Islet precursor cell (in vitro differentiated cells): ENCODE results near the gene ZNF438.
A peak's percentile ranks its signal among the peaks of the same experiment; 100 is the strongest.
"Not testable (repeated sequence)": the region's sequence is repeated elsewhere in the genome, so short reads cannot be mapped to it uniquely, and the experiment has no call there.

Source experiments
- DNase-seq: peaks from one replicate; pipeline ENCODE4 v3.0.0-alpha.2; 2018

The ZNF438 gene

GRCh38 chr10:31031558-31032257 lies at the start of gene ZNF438:
Gene ZNF438, minus strand, starts transcription at chr10:31031865. Its CDS starts 154,831 bp downstream, at chr10:30877034.
- DNase-seq, result peak; percentile 98

- no peak for DNase-seq
Observed at GRCh38 chr10:31076610-31076988, 44.9 kb upstream of the ZNF438 start.

GRCh38 chr10:31075881-31076609 lies 44.4 kb upstream of the ZNF438 start:
- no peak for DNase-seq

GRCh38 chr10:31075434-31075833 lies 43.8 kb upstream of the ZNF438 start:
- DNase-seq, result no peak

DNA sequence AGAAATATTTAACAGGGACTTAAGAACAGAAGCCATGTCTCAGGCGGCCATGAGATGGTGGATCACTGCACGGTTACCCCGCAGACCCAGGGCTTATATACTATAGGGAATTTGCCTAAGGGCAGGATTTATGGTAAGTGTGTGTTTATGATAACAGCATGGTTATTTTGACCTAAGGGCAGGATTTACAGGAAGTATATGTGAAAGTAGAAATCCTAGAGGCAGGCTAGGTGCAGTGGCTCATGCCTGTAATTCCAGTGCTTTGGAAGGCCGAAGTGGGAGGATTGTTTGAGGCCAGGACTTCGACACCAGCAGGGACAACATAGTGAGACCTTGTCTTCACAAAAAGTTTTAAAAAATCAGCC lies 43.0 kb upstream of the ZNF438 start:
- no peak for DNase-seq

DNA sequence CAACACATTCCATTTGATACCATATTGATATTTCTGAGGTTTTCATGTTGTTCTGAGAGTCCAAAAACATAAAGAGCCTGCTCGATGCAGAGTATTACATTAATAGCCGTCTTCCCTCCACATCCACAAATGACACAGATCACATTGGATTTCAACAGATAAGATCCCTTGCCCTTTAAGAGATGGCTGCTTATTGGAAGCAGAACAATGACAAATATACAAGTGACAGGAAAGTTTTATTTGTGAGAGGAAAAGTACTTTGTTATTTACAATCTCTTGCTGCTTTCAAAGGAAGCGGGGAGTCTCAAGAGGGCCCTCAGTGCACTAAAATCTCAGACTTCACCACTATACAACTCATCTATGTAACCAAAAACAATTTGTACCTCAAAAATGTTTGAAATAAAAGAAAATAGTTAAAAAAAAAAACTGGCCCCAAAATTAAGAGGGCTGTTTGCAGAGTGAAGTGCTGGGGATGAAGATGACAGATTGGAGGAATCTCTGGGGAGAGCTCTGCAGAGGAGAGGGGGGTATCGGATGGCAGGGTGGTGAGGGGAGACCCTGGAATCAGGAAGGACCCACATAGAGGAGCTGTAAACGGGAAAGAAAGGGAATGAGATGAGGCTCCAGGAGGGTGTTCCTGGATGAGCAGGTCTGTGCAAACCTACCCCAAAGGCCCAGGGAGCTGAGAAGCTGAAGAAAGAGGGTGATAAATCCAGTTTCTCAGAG lies 42.5 kb upstream of the ZNF438 start:
- DNase-seq, result no peak

- no peak for DNase-seq
Observed at GRCh38 chr10:31073211-31073610, 41.5 kb upstream of the ZNF438 start.

- DNase-seq, result no peak
Observed at GRCh38 chr10:31072451-31072850, 40.8 kb upstream of the ZNF438 start.

DNA sequence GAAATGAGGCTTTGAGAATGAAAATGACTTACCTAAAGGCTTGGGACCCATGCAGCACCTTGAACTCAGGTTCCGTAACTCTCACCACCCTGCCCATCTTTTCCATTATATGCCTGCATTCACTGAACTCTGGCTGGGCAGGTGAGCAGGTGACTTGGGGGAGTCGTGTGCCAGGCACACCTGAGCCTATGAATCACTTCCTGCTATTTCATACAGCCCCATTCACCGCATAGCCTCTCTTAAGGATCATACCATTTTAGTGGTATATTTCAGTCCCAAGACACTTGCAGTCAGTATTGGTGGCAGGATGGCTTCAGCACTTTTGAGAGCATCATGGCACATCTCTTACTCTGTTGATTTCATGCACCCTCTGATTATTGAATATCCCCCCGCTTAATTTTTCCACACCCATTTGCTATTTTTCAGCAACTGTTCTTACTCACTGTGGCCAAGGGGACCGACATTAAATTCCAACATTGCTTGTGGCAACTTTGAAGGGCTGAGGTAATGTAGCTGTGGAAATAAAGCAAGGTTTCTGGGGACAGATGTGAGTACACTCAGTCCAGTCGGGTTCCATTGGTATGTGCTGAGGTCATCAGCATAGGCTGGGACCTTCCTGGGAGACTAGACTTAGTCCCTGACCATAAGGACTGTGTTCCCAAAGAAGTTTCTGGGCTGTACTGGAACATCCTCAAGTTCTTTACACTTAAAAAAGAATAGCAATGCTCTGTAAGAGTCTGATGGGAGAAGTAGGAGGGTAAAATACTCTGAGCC lies 39.8 kb upstream of the ZNF438 start:
- no peak for DNase-seq

DNA sequence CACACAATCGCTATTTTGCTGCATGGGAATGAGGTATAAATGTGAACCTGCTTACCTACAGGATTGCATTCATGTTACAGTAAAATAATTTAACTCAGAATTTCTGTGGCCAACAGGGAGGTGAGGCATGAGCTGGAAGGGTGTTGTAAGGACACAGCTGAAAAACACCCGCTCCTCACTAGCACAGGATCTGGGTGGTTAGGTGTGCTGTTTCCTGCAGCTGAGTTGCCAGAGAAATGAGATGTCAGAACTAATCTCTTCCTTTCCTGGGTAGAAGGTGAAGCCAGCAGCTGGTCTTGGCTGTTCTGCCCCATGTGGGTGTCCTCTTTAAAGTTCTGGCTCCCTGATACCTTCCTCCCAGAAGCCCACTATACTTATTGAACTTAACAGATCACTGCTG lies 39.0 kb upstream of the ZNF438 start:
- DNase-seq, result no peak

DNA sequence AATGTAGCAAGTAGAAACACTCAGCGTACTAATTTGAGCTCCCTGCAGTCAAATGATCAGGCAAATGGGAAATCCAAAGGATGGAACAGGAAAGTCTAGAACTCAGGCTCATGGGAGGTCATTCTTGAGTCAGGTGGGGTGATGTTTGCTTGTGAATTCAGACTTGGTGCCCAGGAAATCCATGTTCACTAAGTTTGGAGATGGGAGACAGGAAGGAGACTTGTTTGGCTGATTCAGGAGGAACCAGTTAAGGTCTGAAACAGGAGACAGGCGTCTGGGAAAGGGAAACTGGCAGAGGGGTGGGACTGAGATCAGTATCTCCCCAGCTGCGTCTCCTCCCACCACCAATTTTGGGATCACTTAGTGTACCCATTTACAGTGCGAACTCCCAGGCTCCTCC lies 38.4 kb upstream of the ZNF438 start:
- DNase-seq, result no peak

- no peak for DNase-seq
Observed at GRCh38 chr10:31069411-31069810, 37.7 kb upstream of the ZNF438 start.

DNA sequence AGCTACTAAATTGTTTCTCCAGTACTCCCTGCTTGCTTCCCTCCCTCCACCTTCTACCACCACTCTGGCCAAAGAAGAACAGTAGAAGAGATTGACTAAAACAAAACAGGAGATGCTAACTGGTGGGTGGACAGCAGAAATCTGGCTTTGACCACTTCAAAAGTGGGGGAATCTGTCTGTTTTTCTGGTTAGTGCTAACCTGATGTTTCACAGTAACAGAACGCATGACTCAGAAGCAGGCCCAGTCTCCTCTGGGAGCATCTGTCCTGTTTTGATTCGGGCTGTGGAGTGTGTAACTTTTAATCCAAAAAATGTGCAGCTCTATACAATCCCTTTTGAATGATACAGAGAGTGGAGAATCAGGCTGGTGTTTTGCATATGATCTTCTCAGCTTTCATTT lies 32.7 kb upstream of the ZNF438 start:
- DNase-seq, result peak; percentile 68

DNA sequence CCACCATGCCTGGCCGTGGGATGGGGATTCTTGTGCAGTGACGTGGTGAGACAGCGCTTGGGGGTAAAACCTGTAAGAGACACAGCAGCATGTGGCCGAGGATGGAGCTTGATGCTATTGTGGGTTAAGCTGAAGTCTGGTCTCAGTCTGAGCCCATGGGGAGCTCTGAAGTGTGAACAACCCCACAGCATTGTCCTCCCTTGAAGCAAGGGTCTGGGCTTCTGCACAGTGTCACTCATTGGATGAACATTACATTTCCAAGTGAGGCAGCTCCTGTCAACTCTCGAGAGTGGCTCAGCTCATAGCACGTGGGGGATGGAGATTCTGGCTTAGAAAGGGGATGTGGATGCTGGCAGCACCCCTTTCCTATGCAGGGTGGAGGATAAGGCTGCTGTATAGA lies 32.2 kb upstream of the ZNF438 start:
- peak; percentile 71 for DNase-seq

DNA sequence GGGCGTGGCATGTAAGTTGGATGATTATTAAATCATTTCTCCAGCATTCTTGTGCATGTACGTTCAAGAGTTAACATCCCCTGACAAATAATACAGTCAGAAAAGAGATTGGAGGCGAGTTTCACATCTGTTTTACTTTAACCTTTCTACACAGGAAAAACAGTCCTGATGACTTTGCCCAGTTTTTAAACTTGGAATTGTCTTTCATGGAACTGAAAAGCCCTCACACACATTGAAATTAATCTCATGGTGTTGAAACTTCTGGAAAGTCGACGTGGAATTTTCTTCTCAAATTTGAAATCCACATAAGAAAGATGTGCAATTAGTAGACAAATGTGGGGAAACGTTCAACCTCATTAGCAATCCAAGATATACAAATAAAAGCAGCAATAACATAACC lies 31.2 kb upstream of the ZNF438 start:
- DNase-seq, result no peak

DNA sequence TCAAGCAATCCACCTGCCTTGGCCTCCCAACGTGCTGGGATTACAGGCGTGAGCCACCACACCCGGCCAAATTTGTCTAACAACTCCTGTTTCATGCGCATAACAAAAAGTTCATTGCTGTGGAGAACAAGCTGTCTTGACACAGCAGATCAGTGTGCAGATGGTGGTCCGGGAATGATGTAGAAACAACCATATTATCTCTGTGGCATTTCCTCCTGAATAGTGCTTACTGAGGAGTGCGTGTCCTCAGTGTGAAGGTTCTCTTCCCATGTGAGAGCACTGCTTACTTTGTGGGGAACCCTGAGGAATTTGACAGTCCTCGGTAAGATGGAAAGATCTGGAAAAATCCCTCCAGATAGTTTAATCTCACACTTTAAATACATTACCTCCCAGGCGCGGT lies 30.3 kb upstream of the ZNF438 start:
- DNase-seq, result no peak

- DNase-seq, result no peak
Observed at GRCh38 chr10:31058795-31059703, 27.4 kb upstream of the ZNF438 start.

DNA sequence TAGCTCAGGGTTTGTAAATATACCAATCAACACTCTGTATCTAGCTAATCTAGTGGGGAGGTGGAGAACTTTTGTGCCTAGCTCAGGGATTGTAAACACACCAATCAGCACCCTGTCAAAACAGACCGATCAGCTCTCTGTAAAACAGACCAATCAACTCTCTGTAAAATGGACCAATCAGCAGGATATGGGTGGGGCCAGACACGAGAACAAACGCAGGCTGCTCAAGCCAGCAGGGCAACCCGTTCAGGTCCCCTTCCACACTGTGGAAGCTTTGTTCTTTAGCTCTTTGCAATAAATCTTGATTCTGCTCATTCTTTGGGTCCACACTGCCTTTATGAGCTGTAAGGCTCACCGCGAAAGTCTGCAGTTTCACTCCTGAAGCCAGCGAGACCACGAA lies 25.0 kb upstream of the ZNF438 start:
- DNase-seq, result not testable (repeated sequence)

DNA sequence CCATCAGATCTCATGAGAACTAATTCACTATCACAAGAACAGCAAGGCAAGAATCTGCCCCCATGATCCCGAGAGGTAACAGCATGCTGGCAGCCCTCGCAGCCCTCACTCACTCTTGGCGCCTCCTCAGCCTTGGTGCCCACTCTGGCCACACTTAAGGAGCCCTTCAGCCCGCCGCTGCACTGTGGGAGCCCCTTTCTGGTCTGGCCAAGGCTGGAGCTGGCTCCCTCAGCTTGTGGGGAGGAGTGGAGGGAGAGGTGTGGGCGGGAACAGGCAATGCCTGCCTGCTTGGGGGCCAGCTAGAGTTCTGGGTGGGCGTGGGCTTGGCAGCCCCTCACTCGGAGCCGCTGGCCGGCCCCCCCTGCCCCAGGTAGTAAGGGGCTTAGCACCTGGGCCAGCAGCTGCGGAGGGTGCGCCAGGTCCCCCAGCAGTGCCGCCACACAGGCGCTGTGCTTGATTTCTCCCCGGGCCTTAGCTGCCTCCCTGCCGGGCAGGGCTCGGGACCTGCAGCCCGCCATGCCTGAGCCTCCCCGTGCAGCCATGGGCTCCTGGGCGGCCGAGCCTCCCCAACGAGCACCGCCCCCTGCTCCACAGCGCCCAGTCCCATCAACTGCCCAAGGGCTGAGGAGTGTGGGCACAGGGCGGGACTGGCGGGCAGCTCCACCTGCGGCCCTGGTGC lies 24.0 kb upstream of the ZNF438 start:
- no peak for DNase-seq

GRCh38 chr10:31051703-31052102 lies 20.0 kb upstream of the ZNF438 start:
- DNase-seq, result no peak

DNA sequence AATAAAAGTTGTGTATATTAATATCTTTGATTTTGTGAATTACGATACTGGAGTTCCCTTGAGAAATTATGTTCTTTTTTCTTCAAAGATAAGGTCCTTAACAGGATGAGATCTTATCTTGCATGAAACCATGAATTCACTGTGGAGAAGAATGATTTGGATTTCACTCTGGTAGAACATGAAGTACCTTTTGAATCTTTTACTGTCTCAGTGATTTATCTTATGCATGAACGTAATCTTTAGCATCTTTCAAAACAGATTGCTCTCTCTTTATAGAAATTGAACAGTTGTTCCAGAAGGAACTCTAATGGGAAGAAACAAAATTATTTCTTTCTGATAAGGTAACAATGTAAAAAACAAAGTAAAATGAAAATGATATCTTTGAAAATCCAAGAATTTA lies 11.0 kb upstream of the ZNF438 start:
- DNase-seq, result no peak

DNA sequence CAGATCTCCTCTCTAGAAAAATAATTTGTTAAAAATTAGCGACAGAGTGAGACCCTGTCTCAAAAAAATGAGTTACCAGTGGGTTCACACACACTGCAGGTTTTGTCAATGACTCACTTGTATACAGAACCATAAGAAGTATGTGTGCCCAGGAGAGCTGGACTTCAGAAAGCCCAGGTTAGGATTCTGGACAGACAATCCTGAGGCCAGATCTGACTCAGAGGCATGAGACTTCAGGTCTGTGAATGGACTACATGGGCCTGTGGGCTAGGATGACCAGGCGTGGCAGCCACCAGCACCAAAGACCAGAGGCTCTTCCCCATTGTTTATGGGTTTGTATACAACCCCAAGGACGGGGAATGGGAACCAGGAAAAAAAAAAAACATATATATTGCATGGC lies 9.3 kb upstream of the ZNF438 start:
- peak; percentile 85 for DNase-seq
